Keratinocyte (primary cell): ENCODE measurements around the gene WDR7. TPM values are rescaled to one million over a fixed set of nuclear protein-coding genes. Genes with fewer than 3 reads are reported as not detected.

Experiments used
- DNase-seq: peaks from one replicate; pipeline ENCODE4 v3.0.0-alpha.2; 2011; ENCODE audit warnings: low read depth, missing footprints, low spot score
- FAIRE-seq: peaks from 2 replicates; lab custom pipeline; 2011; peaks lifted over from hg19 to GRCh38; lab: Jason Lieb, UNC
- H2AFZ ChIP-seq: 2 replicates; pipeline ENCODE4 v1.6.0; 2012; ENCODE audit warnings: low read length, control low read depth, inconsistent platforms; ENCODE audit not compliant: control insufficient read depth
- H3K27ac ChIP-seq: 2 replicates; pipeline ENCODE4 v1.5.1; 2011; ENCODE audit warnings: low read length; ENCODE audit not compliant: control insufficient read depth, insufficient read depth
- H3K27me3 ChIP-seq: 3 replicates; pipeline ENCODE4 v1.6.0; 2011; ENCODE audit warnings: low read length; ENCODE audit not compliant: control insufficient read depth, insufficient read depth; ENCODE audit errors: extremely low read depth
- H3K36me3 ChIP-seq, 2 experiments: 2 replicates in 1 of 2; 3 replicates in 1 of 2; pipeline ENCODE4 v1.5.1; 2011; ENCODE audit warnings: low read length in 2 of 2, mild to moderate bottlenecking in 1 of 2; ENCODE audit not compliant: control insufficient read depth in 2 of 2, insufficient read depth in 2 of 2; ENCODE audit errors: extremely low read depth in 1 of 2
- H3K4me1 ChIP-seq: 3 replicates; pipeline ENCODE4 v1.5.1; 2011; ENCODE audit warnings: low read length; ENCODE audit not compliant: control insufficient read depth, insufficient read depth; ENCODE audit errors: extremely low read depth
- H3K4me2 ChIP-seq: 3 replicates; pipeline ENCODE4 v1.6.0; 2011; ENCODE audit warnings: low read depth, low read length; ENCODE audit not compliant: control insufficient read depth, insufficient read depth; ENCODE audit errors: extremely low read depth
- H3K4me3 ChIP-seq, 3 experiments: fragments of 200-600 bp in 1 of 3; sonication (generic) in 1 of 3; 2 replicates in 2 of 3; 3 replicates in 1 of 3; pipeline ENCODE4 v1.5.1; 2011 to 2016; ENCODE audit warnings: low read length in 3 of 3, mild to moderate bottlenecking in 3 of 3, control low read depth in 2 of 3, inconsistent platforms in 1 of 3, low read depth in 1 of 3, mixed read lengths in 1 of 3, mixed run types in 1 of 3, moderate library complexity in 1 of 3; ENCODE audit not compliant: control insufficient read depth in 2 of 3, insufficient read depth in 2 of 3; ENCODE audit errors: extremely low read depth in 1 of 3
- H3K79me2 ChIP-seq: 2 replicates; pipeline ENCODE4 v1.6.0; 2012; ENCODE audit warnings: low read length; ENCODE audit not compliant: control insufficient read depth, insufficient read depth
- H3K9ac ChIP-seq: 3 replicates; pipeline ENCODE4 v1.6.0; 2011; ENCODE audit warnings: low read length; ENCODE audit not compliant: control insufficient read depth, insufficient read depth; ENCODE audit errors: extremely low read depth
- H3K9me1 ChIP-seq: 3 replicates; pipeline ENCODE4 v1.6.0; 2011; ENCODE audit warnings: low read length; ENCODE audit not compliant: control insufficient read depth, insufficient read depth; ENCODE audit errors: extremely low read depth
- H3K9me3 ChIP-seq: 2 replicates; pipeline ENCODE4 v1.5.1; 2012; ENCODE audit warnings: low read depth, low read length; ENCODE audit not compliant: control insufficient read depth
- H4K20me1 ChIP-seq: 3 replicates; pipeline ENCODE4 v1.6.0; 2011; ENCODE audit warnings: low read length; ENCODE audit not compliant: control insufficient read depth, insufficient read depth; ENCODE audit errors: extremely low read depth
- CTCF ChIP-seq, 3 experiments: IDR thresholded peaks in 1 of 3; conservative IDR thresholded peaks in 1 of 3; optimal IDR thresholded peaks in 1 of 3; 2 replicates in 2 of 3; 3 replicates in 1 of 3; pipeline versions ENCODE3 to v1.5.1; 2011; ENCODE audit warnings: low read length in 3 of 3, mild to moderate bottlenecking in 3 of 3, moderate library complexity in 2 of 3, control low read depth in 1 of 3, inconsistent platforms in 1 of 3; ENCODE audit not compliant: insufficient read depth in 2 of 3; ENCODE audit errors: extremely low read depth in 1 of 3
- EZH2 ChIP-seq: IDR thresholded peaks from one replicate; pipeline ENCODE4 v1.6.1; 2012; ENCODE audit warnings: inconsistent platforms, mild to moderate bottlenecking, low read length, moderate library complexity
- dilution Hi-C: fragments of 300-500 bp; cut with MboI; formaldehyde crosslinking; loops from one replicate; pipeline ENCODE4 v1.7.0; 2020; ENCODE audit warnings: low sequenced_read_pairs; ENCODE audit not compliant: extremely low pct_ligation_motif_present
- polyA plus RNA-seq, 5 experiments: library from polyadenylated mRNA; depleted of rRNA in 3 of 5; stranded (reverse) in 3 of 5; stranded (forward) in 1 of 5; unstranded in 1 of 5; fragments of >200 nt; gene quantifications; 1 replicate in 1 of 5; 2 replicates in 3 of 5; 3 replicates in 1 of 5; pipeline versions ENCODE4 v1.2.1 to v1.2.3, GENCODE V29; 2011 to 2012; ENCODE audit warnings: missing spikeins in 2 of 5, low read depth in 1 of 5, low replicate concordance in 1 of 5

Gene WDR7
- polyA plus RNA-seq, 1 donor (not counting 4 experiments of a cell fraction or from before 2014, with no cell fraction given), result 6.9 TPM

- H3K4me1 ChIP-seq, result no peaks in the 10 kb centered on the region
- FAIRE-seq (no peak), DNase-seq (no peak)
- H3K36me3 ChIP-seq, result no peaks in the 10 kb centered on the region
- H3K4me3 ChIP-seq, result no peak overlapping the region
- H3K9me1 ChIP-seq, result no peaks in the 10 kb centered on the region
- no peaks in the 10 kb centered on the region for H3K9me3 ChIP-seq
- no peak overlapping the region for H2AFZ ChIP-seq
- H3K79me2 ChIP-seq, result no peaks in the 10 kb centered on the region
- no peak overlapping the region for H3K27ac ChIP-seq
- no peak overlapping the region for H3K9ac ChIP-seq
- dilution Hi-C loops, result no loop called here
- TF ChIP-seq EZH2, result no peak
- TF ChIP-seq CTCF (optimal IDR thresholded peaks at IDR 0.05 in 1 of 3, IDR thresholded peaks at IDR 0.05 in 1 of 3, conservative IDR thresholded peaks at IDR 0.05 in 1 of 3; ENCODE audit: extremely low read depth in 1 of 3, insufficient read depth in 2 of 3, low read length in 3 of 3), result peak in 2 of 3 experiments; percentile 32 to 41
- H3K4me2 ChIP-seq, result no peak overlapping the region
- H3K27me3 ChIP-seq, result no peaks in the 10 kb centered on the region
- no peaks in the 10 kb centered on the region for H4K20me1 ChIP-seq
Observed at GRCh38 chr18:56748698-56749268, 97.6 kb downstream of the WDR7 start.

DNA sequence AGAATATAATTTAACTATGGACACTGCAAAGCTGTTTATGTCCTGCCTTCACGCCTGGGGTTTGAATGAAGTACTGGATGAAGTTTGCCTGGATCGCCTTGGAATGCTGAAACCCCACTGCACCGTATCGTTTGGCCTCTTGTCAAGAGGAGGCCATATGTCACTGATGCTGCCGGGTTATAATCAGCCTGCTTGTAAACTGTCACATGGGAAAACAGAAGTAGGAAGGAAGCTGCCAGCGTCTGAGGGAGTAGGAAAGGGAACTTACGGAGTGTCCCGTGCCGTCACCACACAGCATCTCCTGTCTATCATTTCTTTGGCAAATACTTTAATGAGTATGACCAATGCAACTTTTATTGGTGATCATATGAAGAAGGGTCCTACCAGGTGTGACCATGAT is 105.8 kb downstream of the WDR7 start:
- no peaks in the 10 kb centered on the region for H3K79me2 ChIP-seq
- H3K27ac ChIP-seq, result no peak overlapping the region
- dilution Hi-C loops, result no loop called here
- FAIRE-seq (no peak), DNase-seq (no peak)
- TF ChIP-seq EZH2 (no peak), CTCF (optimal IDR thresholded peaks at IDR 0.05 in 1 of 3, IDR thresholded peaks at IDR 0.05 in 1 of 3, conservative IDR thresholded peaks at IDR 0.05 in 1 of 3; ENCODE audit: extremely low read depth in 1 of 3, insufficient read depth in 2 of 3, low read length in 3 of 3) (no peak)
- no peaks in the 10 kb centered on the region for H3K36me3 ChIP-seq
- H2AFZ ChIP-seq, result no peak overlapping the region
- no peaks in the 10 kb centered on the region for H3K27me3 ChIP-seq
- no peaks in the 10 kb centered on the region for H3K4me1 ChIP-seq
- no peak overlapping the region for H3K9ac ChIP-seq
- no peak overlapping the region for H3K4me2 ChIP-seq
- H3K9me3 ChIP-seq, result no peaks in the 10 kb centered on the region
- H4K20me1 ChIP-seq, result no peaks in the 10 kb centered on the region
- no peak overlapping the region for H3K4me3 ChIP-seq
- no peaks in the 10 kb centered on the region for H3K9me1 ChIP-seq
